Trophoblast cell (in vitro differentiated cells and primary cell): ENCODE results near the gene MAGI1.

Source experiments
- DNase-seq, 2 donors: peaks; one replicate each; pipeline ENCODE4 v3.0.0-alpha.2; 2016
- H2AFZ ChIP-seq: 2 replicates; pipeline ENCODE4 v1.6.1; 2013; ENCODE audit warnings: low read length, moderate library complexity, mild to moderate bottlenecking; ENCODE audit not compliant: insufficient read depth, poor library complexity
- H2AK5ac ChIP-seq: 2 replicates; pipeline ENCODE4 v1.6.1; 2013; ENCODE audit warnings: mild to moderate bottlenecking, low read length
- H2BK120ac ChIP-seq: 2 replicates; pipeline ENCODE4 v1.6.1; 2013; ENCODE audit warnings: low read length, mild to moderate bottlenecking, moderate library complexity; ENCODE audit not compliant: insufficient read depth, poor library complexity
- H2BK12ac ChIP-seq: 2 replicates; pipeline ENCODE4 v1.6.1; 2013; ENCODE audit warnings: mild to moderate bottlenecking, low read length, moderate library complexity
- H2BK5ac ChIP-seq: 2 replicates; pipeline ENCODE4 v1.6.1; 2013; ENCODE audit warnings: low read length, low read depth, moderate library complexity, mild to moderate bottlenecking; ENCODE audit not compliant: poor library complexity
- H3K14ac ChIP-seq: 2 replicates; pipeline ENCODE4 v1.6.1; 2013; ENCODE audit warnings: mild to moderate bottlenecking, low read length
- H3K18ac ChIP-seq: 2 replicates; pipeline ENCODE4 v1.6.1; 2013; ENCODE audit warnings: mild to moderate bottlenecking, low read length
- H3K23ac ChIP-seq: 2 replicates; pipeline ENCODE4 v1.6.1; 2013; ENCODE audit warnings: low read length
- H3K27ac ChIP-seq: 2 replicates; pipeline ENCODE4 v1.5.1; 2013; ENCODE audit warnings: low read depth, mild to moderate bottlenecking, inconsistent platforms, low read length, moderate library complexity
- H3K27me3 ChIP-seq: 2 replicates; pipeline ENCODE4 v1.6.1; 2013; ENCODE audit warnings: inconsistent platforms, mild to moderate bottlenecking, low read length, moderate library complexity; ENCODE audit not compliant: insufficient read depth
- H3K36me3 ChIP-seq, 2 experiments: 1 replicate in 1 of 2; 2 replicates in 1 of 2; pipeline ENCODE4 v1.6.1; 2013; ENCODE audit warnings: low read length in 2 of 2, mild to moderate bottlenecking in 2 of 2, moderate library complexity in 1 of 2; ENCODE audit not compliant: insufficient read depth in 2 of 2, control insufficient read depth in 1 of 2
- H3K4ac ChIP-seq: 2 replicates; pipeline ENCODE4 v1.6.1; 2013; ENCODE audit warnings: low read depth, mild to moderate bottlenecking, low read length, moderate library complexity
- H3K4me1 ChIP-seq, 2 experiments: 1 replicate in 1 of 2; 2 replicates in 1 of 2; pipeline ENCODE4 v1.6.1; 2013; ENCODE audit warnings: low read length in 2 of 2, mild to moderate bottlenecking in 2 of 2, moderate library complexity in 1 of 2; ENCODE audit not compliant: insufficient read depth in 2 of 2, control insufficient read depth in 1 of 2
- H3K4me2 ChIP-seq: 2 replicates; pipeline ENCODE4 v1.6.1; 2013; ENCODE audit warnings: inconsistent platforms, mild to moderate bottlenecking, low read length, moderate library complexity
- H3K4me3 ChIP-seq: 2 replicates; pipeline ENCODE4 v1.5.1; 2013; ENCODE audit warnings: mild to moderate bottlenecking, low read depth, low read length, inconsistent platforms
- H3K79me1 ChIP-seq: one replicate; pipeline ENCODE4 v1.6.1; 2013; ENCODE audit warnings: low read length
- H3K79me2 ChIP-seq: 2 replicates; pipeline ENCODE4 v1.6.1; 2013; ENCODE audit warnings: low read length, mild to moderate bottlenecking; ENCODE audit not compliant: control insufficient read depth, insufficient read depth, poor library complexity
- H3K9ac ChIP-seq: 2 replicates; pipeline ENCODE4 v1.6.1; 2013; ENCODE audit warnings: mild to moderate bottlenecking, low read length
- H3K9me3 ChIP-seq: 2 replicates; pipeline ENCODE4 v1.6.1; 2013; ENCODE audit warnings: low read depth, mild to moderate bottlenecking, control low read depth, inconsistent platforms, low read length; ENCODE audit not compliant: insufficient read depth
- H4K12ac ChIP-seq: 2 replicates; pipeline ENCODE4 v1.6.1; 2013; ENCODE audit warnings: low read depth, mild to moderate bottlenecking, low read length, moderate library complexity
- H4K8ac ChIP-seq: 2 replicates; pipeline ENCODE4 v1.6.1; 2013; ENCODE audit warnings: low read depth, mild to moderate bottlenecking, low read length, moderate library complexity
- H4K91ac ChIP-seq: one replicate; pipeline ENCODE4 v1.6.1; 2013; ENCODE audit warnings: low read depth, mild to moderate bottlenecking, low read length, moderate library complexity
- WGBS: extraction: QIAGEN DNeasy Blood & Tissue Kit; methylation state at CpG from one replicate; pipeline ENCODE4 v1.1.7; 2013; ENCODE audit warnings: missing lambda C conversion rate; ENCODE audit not compliant: insufficient read length, insufficient coverage; ENCODE audit errors: extremely low coverage; 5-methylcytosine and 5-hydroxymethylcytosine counted together

Gene MAGI1

GRCh38 chr3:65605876-65606432 is 432.8 kb downstream of the MAGI1 start:
- Histone ChIP-seq H3K27ac (no peak overlapping the region), H3K79me1 (no peaks in the 10 kb centered on the region), H2BK5ac (no peak overlapping the region), H2AFZ (no peak overlapping the region), H3K18ac (no peak overlapping the region), H3K14ac (no peak overlapping the region), H3K9me3 (no peaks in the 10 kb centered on the region), H3K9ac (no peak overlapping the region), H2BK120ac (no peak overlapping the region), H3K4ac (no peak overlapping the region), H3K36me3 (no peaks in the 10 kb centered on the region), H4K91ac (no peak overlapping the region), H3K4me1 (no peaks in the 10 kb centered on the region), H4K12ac (no peak overlapping the region), H2BK12ac (no peak overlapping the region), H3K23ac (no peak overlapping the region), H2AK5ac (no peak overlapping the region), H3K27me3 (no peaks in the 10 kb centered on the region), H3K4me2 (no peak overlapping the region), H4K8ac (no peak overlapping the region), H3K79me2 (no peaks in the 10 kb centered on the region), H3K4me3 (no peak overlapping the region)
- WGBS: no CpG with 5 or more reads among the region's 5 CpGs
- no peak for DNase-seq

- H2AK5ac ChIP-seq: no peak overlapping the region
- WGBS: no CpG with 5 or more reads among the region's 3 CpGs
- H4K8ac ChIP-seq: no peak overlapping the region
- H3K4me3 ChIP-seq: no peak overlapping the region
- no peak overlapping the region for H2BK120ac ChIP-seq
- H3K27me3 ChIP-seq: no peaks in the 10 kb centered on the region
- no peaks in the 10 kb centered on the region for H3K4me1 ChIP-seq
- H3K18ac ChIP-seq: no peak overlapping the region
- H3K9ac ChIP-seq: no peak overlapping the region
- H3K9me3 ChIP-seq: no peaks in the 10 kb centered on the region
- no peak overlapping the region for H2BK5ac ChIP-seq
- H3K23ac ChIP-seq: no peak overlapping the region
- H3K4ac ChIP-seq: no peak overlapping the region
- DNase-seq: peak in 1 of 2 donors; percentile 24
- H2AFZ ChIP-seq: no peak overlapping the region
- no peak overlapping the region for H3K14ac ChIP-seq
- no peak overlapping the region for H4K12ac ChIP-seq
- H3K27ac ChIP-seq: no peak overlapping the region
- H4K91ac ChIP-seq: no peak overlapping the region
- H3K79me1 ChIP-seq: no peaks in the 10 kb centered on the region
- H3K36me3 ChIP-seq: no peaks in the 10 kb centered on the region
- no peak overlapping the region for H2BK12ac ChIP-seq
- no peaks in the 10 kb centered on the region for H3K79me2 ChIP-seq
- H3K4me2 ChIP-seq: no peak overlapping the region
Observed at GRCh38 chr3:65604863-65605526, 433.7 kb downstream of the MAGI1 start.

GRCh38 chr3:65603631-65604030 is 435.1 kb downstream of the MAGI1 start:
- no peak overlapping the region for H2BK12ac ChIP-seq
- no peak for DNase-seq
- no peak overlapping the region for H4K12ac ChIP-seq
- no peak overlapping the region for H4K91ac ChIP-seq
- no peaks in the 10 kb centered on the region for H3K27me3 ChIP-seq
- no peaks in the 10 kb centered on the region for H3K9me3 ChIP-seq
- no CpG with 5 or more reads among the region's 4 CpGs for WGBS
- no peaks in the 10 kb centered on the region for H3K4me1 ChIP-seq
- no peaks in the 10 kb centered on the region for H3K79me1 ChIP-seq
- H3K23ac ChIP-seq: no peak overlapping the region
- no peak overlapping the region for H3K14ac ChIP-seq
- no peak overlapping the region for H3K9ac ChIP-seq
- H3K4me2 ChIP-seq: no peak overlapping the region
- H2BK5ac ChIP-seq: no peak overlapping the region
- H3K79me2 ChIP-seq: no peaks in the 10 kb centered on the region
- no peak overlapping the region for H3K27ac ChIP-seq
- H2BK120ac ChIP-seq: no peak overlapping the region
- H4K8ac ChIP-seq: no peak overlapping the region
- H3K4me3 ChIP-seq: no peak overlapping the region
- H3K18ac ChIP-seq: no peak overlapping the region
- H3K4ac ChIP-seq: no peak overlapping the region
- H3K36me3 ChIP-seq: no peaks in the 10 kb centered on the region
- H2AK5ac ChIP-seq: no peak overlapping the region
- H2AFZ ChIP-seq: no peak overlapping the region

- WGBS: no CpG with 5 or more reads among the region's 2 CpGs
Observed at GRCh38 chr3:65600888-65601287, 437.8 kb downstream of the MAGI1 start.

More at GRCh38 chr3:65600888-65601287, 437.8 kb downstream of the MAGI1 start:
- Histone ChIP-seq H3K27ac (no peak overlapping the region), H3K79me1 (no peaks in the 10 kb centered on the region), H3K14ac (no peak overlapping the region), H2BK5ac (no peak overlapping the region), H4K91ac (no peak overlapping the region), H2AFZ (no peak overlapping the region), H4K8ac (no peak overlapping the region), H3K79me2 (no peaks in the 10 kb centered on the region), H3K4me3 (no peak overlapping the region), H2BK120ac (no peak overlapping the region), H3K4ac (no peak overlapping the region), H3K4me2 (no peak overlapping the region), H3K4me1 (peaks cover 7 to 9% of the 10 kb centered on the region in 2 experiments), H3K23ac (no peak overlapping the region), H3K9ac (no peak overlapping the region), H3K36me3 (no peaks in the 10 kb centered on the region), H3K9me3 (no peaks in the 10 kb centered on the region), H3K27me3 (peaks cover 5% of the 10 kb centered on the region), H3K18ac (no peak overlapping the region), H2BK12ac (no peak overlapping the region), H2AK5ac (no peak overlapping the region), H4K12ac (no peak overlapping the region)
- DNase-seq: no peak
